ENCODE data around the gene GPLD1.

GPLD1 gene

GRCh38 chr6:24445704-24446103 is 43.7 kb downstream of the GPLD1 start:
- TF ChIP-seq CTCF (IDR thresholded peaks at IDR 0.05; ENCODE audit: borderline replicate concordance, insufficient read depth, low read depth, low read length), result no peak
- no peak overlapping the region for H3K4me3 ChIP-seq (ENCODE audit: low read depth, low read length)

- TF ChIP-seq CTCF (IDR thresholded peaks at IDR 0.05; ENCODE audit: borderline replicate concordance, insufficient read depth, low read depth, low read length), result no peak
- no peak overlapping the region for H3K4me3 ChIP-seq (ENCODE audit: low read depth, low read length)
Measured at GRCh38 chr6:24444588-24444987, 44.8 kb downstream of the GPLD1 start.

GRCh38 chr6:24441599-24441904 is 47.8 kb downstream of the GPLD1 start:
- TF ChIP-seq CTCF (IDR thresholded peaks at IDR 0.05; ENCODE audit: borderline replicate concordance, insufficient read depth, low read depth, low read length), result no peak
- H3K4me3 ChIP-seq (ENCODE audit: low read depth, low read length), result no peak overlapping the region

GRCh38 chr6:24440897-24441598 is 48.3 kb downstream of the GPLD1 start:
- no peak for TF ChIP-seq CTCF (IDR thresholded peaks at IDR 0.05; ENCODE audit: borderline replicate concordance, insufficient read depth, low read depth, low read length)

GRCh38 chr6:24439858-24440539 is 49.4 kb downstream of the GPLD1 start:
- TF ChIP-seq CTCF (IDR thresholded peaks at IDR 0.05; ENCODE audit: borderline replicate concordance, insufficient read depth, low read depth, low read length), result no peak
- H3K4me3 ChIP-seq (ENCODE audit: low read depth, low read length), result no peak overlapping the region

More at GRCh38 chr6:24440897-24441598, 48.3 kb downstream of the GPLD1 start:
- H3K4me3 ChIP-seq (ENCODE audit: low read depth, low read length), result no peak overlapping the region

- TF ChIP-seq CTCF (IDR thresholded peaks at IDR 0.05; ENCODE audit: borderline replicate concordance, insufficient read depth, low read depth, low read length), result no peak
- H3K4me3 ChIP-seq (ENCODE audit: low read depth, low read length), result no peak overlapping the region
Measured at GRCh38 chr6:24436979-24437378, 52.4 kb downstream of the GPLD1 start.

GRCh38 chr6:24432611-24433010 is 56.8 kb downstream of the GPLD1 start:
- TF ChIP-seq CTCF (IDR thresholded peaks at IDR 0.05; ENCODE audit: borderline replicate concordance, insufficient read depth, low read depth, low read length), result no peak
- H3K4me3 ChIP-seq (ENCODE audit: low read depth, low read length), result no peak overlapping the region
